Measurements from ENCODE around the gene DNAJB12.
A peak's percentile ranks its signal among the peaks of the same experiment; 100 is the strongest.
"Not testable (repeated sequence)": the region's sequence is repeated elsewhere in the genome, so short reads cannot be mapped to it uniquely, and the experiment has no call there.

Gene DNAJB12

GRCh38 chr10:72353028-72353964 is 1.4 kb downstream of the DNAJB12 start:
- peak; percentile 43 for DNase-seq

GRCh38 chr10:72351479-72351878 is 3.2 kb downstream of the DNAJB12 start:
- DNase-seq, result no peak

DNA sequence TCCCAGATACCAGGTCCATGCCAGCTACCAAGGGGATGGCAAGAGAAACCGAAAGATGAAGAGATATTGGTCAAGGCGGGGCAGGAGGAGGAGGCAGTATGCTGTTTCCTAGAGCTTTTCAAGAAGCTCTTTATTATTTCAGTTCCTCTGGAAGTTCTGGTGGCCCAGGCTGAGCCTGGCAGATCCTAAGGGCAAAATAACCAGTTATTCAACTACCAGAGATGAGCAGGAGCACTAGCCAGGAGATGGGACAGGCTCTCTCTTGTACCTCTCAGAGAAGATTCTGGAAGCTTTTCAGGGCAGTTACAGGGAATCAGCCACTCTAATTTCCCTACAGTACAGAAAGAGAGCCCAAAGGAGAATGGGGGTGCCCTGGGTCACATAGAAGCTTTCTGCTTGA is 5.3 kb downstream of the DNAJB12 start:
- no peak for DNase-seq

DNA sequence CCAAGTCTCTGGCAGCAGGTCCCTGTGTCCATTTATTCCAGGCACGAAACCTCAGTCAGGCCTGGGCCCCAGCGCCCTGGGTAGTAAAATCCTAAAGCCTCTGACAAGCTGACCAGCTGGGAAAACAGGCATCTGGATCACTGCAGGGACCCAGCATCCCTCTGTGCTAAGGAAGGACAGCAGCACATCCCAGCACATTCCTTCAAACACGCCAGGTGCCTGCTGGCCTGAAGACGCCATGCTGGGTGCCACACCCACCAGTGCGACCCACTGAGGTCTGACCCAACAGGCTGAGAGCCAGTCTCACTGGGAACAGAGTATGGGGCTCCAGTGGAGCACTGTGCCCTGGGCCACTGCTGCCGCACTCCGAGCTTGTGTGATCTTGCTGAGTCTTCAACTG is 6.4 kb downstream of the DNAJB12 start:
- no peak for DNase-seq

- DNase-seq, result not testable (repeated sequence)
Observed at GRCh38 chr10:72346117-72346516, 8.6 kb downstream of the DNAJB12 start.

DNA sequence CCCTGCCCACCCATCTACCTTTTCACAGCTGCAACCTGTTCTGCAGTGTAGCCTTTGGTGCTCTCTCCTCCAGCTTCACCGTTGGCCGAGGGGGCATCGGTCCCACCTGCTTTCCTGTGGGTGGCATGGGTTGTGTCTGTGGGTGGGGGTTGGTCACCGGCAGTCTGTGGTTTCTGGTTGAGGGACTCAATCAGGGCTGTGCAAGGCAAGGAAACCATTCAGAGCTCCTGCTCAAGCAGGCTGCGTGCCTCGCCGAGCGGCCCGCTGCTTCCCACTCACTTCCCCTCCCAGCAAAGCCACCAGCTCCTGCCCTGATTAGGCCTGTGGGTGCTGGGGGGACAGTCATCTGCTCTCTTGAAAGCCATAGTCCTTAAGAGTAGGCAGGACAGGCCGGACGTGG is 9.8 kb downstream of the DNAJB12 start:
- no peak for DNase-seq

GRCh38 chr10:72342911-72343310 is 11.8 kb downstream of the DNAJB12 start:
- DNase-seq, result no peak

- peak; percentile 76 for DNase-seq
Observed at GRCh38 chr10:72340510-72341261, 14.0 kb downstream of the DNAJB12 start.

- no peak for DNase-seq
Observed at GRCh38 chr10:72338180-72338579, 16.5 kb downstream of the DNAJB12 start.

- DNase-seq, result no peak
Observed at GRCh38 chr10:72337722-72338121, 17.0 kb downstream of the DNAJB12 start.

GRCh38 chr10:72337039-72337629 is 17.6 kb downstream of the DNAJB12 start:
- DNase-seq, result peak; percentile 67

GRCh38 chr10:72336259-72337038 is 18.3 kb downstream of the DNAJB12 start:
- no peak for DNase-seq

DNA sequence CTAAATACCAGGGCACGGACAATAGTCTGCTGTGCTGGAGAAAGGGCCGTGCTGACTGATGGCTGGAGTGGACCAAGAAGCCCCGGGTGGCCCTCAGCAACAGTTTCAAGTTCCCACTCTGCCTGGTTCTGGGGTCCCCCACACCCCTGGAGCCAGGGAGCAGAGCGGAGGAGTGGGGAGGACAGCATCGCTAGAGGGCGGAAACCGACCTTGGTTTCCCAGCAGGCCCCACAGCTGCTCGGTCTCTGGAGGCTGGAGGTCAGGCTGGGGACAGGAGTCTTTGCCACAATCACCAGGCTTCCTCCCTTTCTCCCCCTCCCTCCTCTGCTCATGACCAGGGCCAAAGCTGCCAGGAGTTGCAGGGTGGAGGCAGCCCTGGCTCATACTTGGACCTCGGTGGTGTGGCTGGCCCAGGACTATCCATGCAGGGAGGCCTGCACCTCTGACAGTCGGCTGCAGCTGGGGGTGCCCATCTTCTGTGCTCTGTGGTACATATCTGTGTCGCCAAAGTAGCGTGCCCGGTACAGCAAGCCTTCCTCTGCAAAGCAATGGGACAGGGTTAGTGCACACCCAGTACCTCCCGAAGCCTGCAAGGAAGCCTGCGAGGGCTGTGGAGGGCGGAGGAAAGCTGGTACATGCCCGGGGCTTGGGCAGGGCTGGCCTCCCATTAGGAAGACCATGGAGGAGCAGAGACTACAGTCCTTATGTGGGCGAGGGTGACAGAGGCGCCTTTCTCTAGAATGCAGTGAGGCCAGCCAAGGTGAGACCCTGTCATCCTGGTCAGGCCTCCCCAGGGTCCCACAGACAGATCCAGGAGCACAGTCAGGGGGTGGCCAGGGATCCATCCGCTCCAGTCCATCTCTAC is 19.1 kb downstream of the DNAJB12 start:
- DNase-seq, result no peak

- peak; percentile 57 for DNase-seq
Observed at GRCh38 chr10:72334825-72335393, 19.8 kb downstream of the DNAJB12 start.

DNA sequence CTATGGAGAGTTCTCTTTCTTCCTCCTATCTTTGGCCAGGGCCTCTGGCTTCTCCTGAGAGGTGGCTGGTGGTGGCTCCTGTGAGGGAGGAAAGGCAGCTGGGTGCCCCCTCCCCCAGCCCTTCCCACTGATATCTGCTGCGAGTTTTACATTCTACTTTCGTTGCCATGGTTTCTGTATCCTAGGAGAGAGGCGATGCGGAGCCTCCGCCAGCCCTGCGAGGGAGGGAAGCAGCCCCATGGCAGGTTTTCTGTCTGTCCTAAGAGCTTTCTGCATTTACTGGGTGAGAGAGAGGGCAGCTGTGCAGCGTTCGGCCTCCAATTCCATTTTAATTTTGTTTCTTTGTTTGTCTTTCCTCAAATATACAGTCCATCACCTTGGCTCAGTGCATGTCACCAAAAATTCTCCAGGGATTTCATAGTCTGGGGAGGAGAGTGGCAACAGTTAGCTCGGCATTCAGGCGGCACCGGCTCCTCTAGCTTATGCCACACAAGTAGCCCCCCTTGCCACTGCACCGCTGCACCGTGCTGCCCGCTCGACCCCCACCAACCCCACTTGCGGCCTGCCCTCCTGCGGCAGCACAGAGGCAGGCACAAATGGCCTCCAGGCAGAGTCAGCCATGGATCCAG is 20.4 kb downstream of the DNAJB12 start:
- DNase-seq, result no peak

DNA sequence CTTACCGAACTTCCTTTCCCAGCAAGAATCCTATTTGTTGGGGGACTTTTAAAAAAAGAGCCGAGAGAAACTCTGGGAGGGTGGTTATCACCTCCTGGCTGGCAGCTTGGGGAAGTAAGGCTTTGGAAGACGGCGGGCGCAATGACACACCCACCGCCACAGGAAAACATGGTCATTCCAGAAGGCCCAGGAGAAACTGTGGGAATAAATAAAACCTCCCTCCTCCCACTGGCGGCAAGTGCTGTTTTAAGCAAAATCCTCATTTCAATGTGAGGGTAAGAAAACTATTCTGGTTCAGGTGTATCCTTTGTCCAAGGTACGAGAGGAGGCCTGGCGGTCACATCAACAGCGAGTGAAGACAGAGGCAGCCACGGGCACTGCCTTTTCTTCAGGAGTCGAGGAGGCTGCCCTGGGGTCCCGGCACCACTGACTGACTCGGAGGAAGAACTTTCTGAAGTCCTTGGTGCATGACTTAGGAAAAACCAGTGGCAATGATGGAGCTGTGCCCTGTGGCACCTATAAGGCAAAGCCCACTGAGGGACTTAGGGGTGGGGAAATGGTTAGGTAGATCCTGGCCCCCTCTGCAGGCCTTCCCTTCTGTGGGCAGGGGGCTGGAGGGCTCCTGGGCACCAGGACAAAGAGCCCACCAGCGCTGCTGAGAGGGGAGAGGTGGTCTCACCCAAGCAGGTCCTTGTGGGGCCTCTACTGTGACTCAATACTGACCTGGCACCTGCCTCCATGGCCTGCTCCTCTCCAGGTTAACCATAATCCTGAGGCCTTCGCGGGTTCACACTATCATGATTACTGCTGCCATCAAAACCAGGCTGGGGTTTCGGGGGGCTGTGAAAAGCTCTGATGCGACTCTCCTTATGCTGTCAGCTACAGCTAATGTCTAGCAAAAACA is 21.4 kb downstream of the DNAJB12 start:
- DNase-seq, result no peak

DNA sequence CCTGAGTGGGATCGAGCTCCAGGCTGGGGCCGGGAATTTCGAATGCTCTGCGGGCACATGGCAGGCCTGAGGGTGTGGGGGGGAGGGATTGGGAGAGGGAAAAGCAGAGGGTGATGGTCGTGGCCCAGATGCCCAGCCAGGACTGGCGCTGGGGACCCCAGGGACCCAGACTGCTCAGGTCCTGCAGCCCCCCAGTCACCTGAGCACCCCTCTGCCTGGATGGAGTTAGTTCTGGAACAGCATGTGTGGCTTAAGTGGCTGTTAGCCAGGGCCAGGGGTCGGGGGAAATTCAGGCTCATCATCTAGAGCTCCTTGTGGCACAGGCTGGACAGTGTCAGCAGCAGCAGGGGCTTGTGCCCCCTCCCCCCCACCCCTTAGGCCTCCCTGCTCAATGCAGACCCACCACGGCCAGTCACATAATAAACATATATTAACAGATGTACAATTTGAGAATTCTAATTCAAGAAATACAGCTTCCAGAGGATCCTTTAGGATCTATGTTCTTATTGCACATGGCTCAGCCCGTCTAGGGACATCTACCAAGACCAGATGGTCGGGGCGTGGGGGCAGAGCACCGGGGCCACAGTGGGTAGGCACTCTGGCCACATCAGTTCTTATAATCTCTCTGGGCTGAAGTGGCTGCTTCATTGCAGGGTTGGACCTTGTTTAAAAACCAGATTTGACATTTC is 22.2 kb downstream of the DNAJB12 start:
- DNase-seq, result peak; percentile 79

DNA sequence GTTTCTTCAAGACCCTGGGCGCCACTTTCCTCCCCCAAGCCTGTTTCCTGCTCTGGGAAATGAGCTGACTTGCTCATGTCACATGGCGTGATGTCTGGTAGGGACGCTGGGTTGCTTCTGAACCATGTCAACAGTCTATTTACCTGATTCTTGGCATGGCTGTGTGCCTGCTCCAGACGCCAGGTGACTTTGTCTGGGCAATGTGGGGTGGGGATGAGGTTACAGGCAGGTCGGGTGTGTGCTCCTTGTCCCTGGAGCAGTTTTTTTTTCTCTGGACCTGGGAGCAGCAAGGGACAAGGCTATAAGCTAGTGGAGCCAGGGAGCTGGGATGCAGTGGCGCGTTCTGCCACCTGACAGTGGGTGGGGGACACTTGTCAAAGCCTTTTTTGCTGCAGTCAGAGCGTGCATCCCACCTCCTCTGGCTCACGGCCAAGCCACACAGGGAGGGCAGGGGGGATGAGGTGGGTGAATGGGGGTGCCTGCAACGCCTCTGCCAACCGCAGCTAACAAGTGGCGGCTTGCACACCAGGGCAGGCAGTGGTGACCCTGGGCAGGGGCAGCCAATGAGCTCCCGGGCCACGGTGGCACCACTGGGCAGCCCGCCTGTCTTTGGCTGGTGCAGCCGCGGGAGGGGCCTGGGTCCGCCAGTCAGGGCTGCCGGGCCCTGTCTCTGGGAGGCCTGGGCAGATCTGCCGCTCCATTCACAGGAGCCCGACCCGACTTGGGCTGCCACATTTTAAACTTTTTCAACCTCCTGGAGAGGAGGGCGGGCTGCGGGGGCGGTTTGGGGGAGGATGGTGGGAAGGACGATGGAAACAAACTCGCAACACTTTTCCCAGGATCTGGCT is 22.9 kb downstream of the DNAJB12 start:
- peak; percentile 98 for DNase-seq

All from hematopoietic multipotent progenitor cell treated with erythropoietin and hydrocortisone succinate and interleukin-3 and kit ligand, for 8 days (in vitro differentiated cells).